AG20443 (cell line): ENCODE results near the gene PPP1R27.
A peak's percentile ranks its signal among the peaks of the same experiment; 100 is the strongest.

Experiments used
- DNase-seq: peaks from one replicate; pipeline ENCODE4 v3.0.0; 2012; ENCODE audit warnings: low spot score, mixed read lengths

Gene PPP1R27

GRCh38 chr17:81834831-81835267 is at the start of gene PPP1R27:
TSS of gene PPP1R27 (minus strand) at chr17:81835050. CDS start at chr17:81834953, 97 bp downstream.
- DNase-seq, result no peak

- no peak for DNase-seq
Observed at GRCh38 chr17:81884520-81884919, 49.7 kb upstream of the PPP1R27 start.

GRCh38 chr17:81879121-81879520 is 44.3 kb upstream of the PPP1R27 start:
- DNase-seq, result peak; percentile 1

- no peak for DNase-seq
Observed at GRCh38 chr17:81878294-81878693, 43.4 kb upstream of the PPP1R27 start.

GRCh38 chr17:81877569-81877968 is 42.7 kb upstream of the PPP1R27 start:
- no peak for DNase-seq

- DNase-seq, result peak; percentile 99
Observed at GRCh38 chr17:81871387-81872230, 36.8 kb upstream of the PPP1R27 start.

GRCh38 chr17:81870981-81871386 is 36.1 kb upstream of the PPP1R27 start, which contains the start of gene ARHGDIA:
TSS of gene ARHGDIA (minus strand) at chr17:81871337. CDS start at chr17:81869930, 1,407 bp downstream.
- no peak for DNase-seq

GRCh38 chr17:81870131-81870980 is 35.5 kb upstream of the PPP1R27 start:
- DNase-seq, result peak; percentile 49

- peak; percentile 62 for DNase-seq
Observed at GRCh38 chr17:81869221-81870130, 34.6 kb upstream of the PPP1R27 start.

- DNase-seq, result peak; percentile 75
Observed at GRCh38 chr17:81868674-81869220, 33.9 kb upstream of the PPP1R27 start.

GRCh38 chr17:81867991-81868673 is 33.3 kb upstream of the PPP1R27 start:
- DNase-seq, result no peak

GRCh38 chr17:81867170-81867990 is 32.5 kb upstream of the PPP1R27 start:
- no peak for DNase-seq

- DNase-seq, result no peak
Observed at GRCh38 chr17:81866440-81867169, 31.8 kb upstream of the PPP1R27 start.

GRCh38 chr17:81865733-81866439 is 31.0 kb upstream of the PPP1R27 start:
- no peak for DNase-seq

GRCh38 chr17:81865358-81865732 is 30.5 kb upstream of the PPP1R27 start:
- DNase-seq, result no peak

- no peak for DNase-seq
Observed at GRCh38 chr17:81863833-81864768, 29.3 kb upstream of the PPP1R27 start.

- DNase-seq, result no peak
Observed at GRCh38 chr17:81863123-81863675, 28.3 kb upstream of the PPP1R27 start.
